Activated CD8-positive, alpha-beta memory T cell treated with anti-CD3 and anti-CD28 coated beads, Interleukin-2, amount 10 ng/mL, durations not matched to agents 7 days and 5 days (primary cell): ENCODE data around the gene PBX4. TPM values are rescaled to one million over a fixed set of nuclear protein-coding genes. Genes with fewer than 3 reads are reported as not detected.
A peak's percentile ranks its signal among the peaks of the same experiment; 100 is the strongest.

Experiments
- ATAC-seq: fragments of 150-1000 bp; cut with Tn5 transposase; one replicate; pipeline ENCODE4 v1.10.0; 2021; ENCODE audit warnings: moderate library complexity
- CTCF ChIA-PET: fragments of 350-600 bp; sonication (Branson Sonifier 250); formaldehyde crosslinking; loops from one replicate; lab custom pipeline; 2021; ENCODE audit warnings: antibody characterized with exemption; lab: Charles Lee
- DNase-seq: peaks from one replicate; pipeline ENCODE4 v3.0.0-alpha.2; 2020
- H3K27ac Mint-ChIP-seq: one replicate; pipeline ENCODE4 v1.8.0; 2021; ENCODE audit warnings: mild to moderate bottlenecking, mixed read lengths
- H3K27me3 Mint-ChIP-seq: one replicate; pipeline ENCODE4 v1.8.0; 2021; ENCODE audit warnings: mixed read lengths
- H3K36me3 Mint-ChIP-seq: one replicate; pipeline ENCODE4 v1.8.0; 2021; ENCODE audit warnings: mild to moderate bottlenecking, mixed read lengths
- H3K4me1 Mint-ChIP-seq: one replicate; pipeline ENCODE4 v1.8.0; 2021; ENCODE audit warnings: mixed read lengths
- H3K4me3 Mint-ChIP-seq: one replicate; pipeline ENCODE4 v1.8.0; 2021; ENCODE audit warnings: mild to moderate bottlenecking, moderate library complexity, mixed read lengths
- H3K9me3 Mint-ChIP-seq: one replicate; pipeline ENCODE4 v1.8.0; 2022; ENCODE audit warnings: low read depth, mixed read lengths
- total RNA-seq, 2 experiments: library from RNA; stranded (reverse); gene quantifications; one replicate each; pipeline ENCODE4 v1.2.3, GENCODE V29; 2021

PBX4 gene
- total RNA-seq, 2 experiments from 2014 or later: 39.9 to 62.3 TPM

DNA sequence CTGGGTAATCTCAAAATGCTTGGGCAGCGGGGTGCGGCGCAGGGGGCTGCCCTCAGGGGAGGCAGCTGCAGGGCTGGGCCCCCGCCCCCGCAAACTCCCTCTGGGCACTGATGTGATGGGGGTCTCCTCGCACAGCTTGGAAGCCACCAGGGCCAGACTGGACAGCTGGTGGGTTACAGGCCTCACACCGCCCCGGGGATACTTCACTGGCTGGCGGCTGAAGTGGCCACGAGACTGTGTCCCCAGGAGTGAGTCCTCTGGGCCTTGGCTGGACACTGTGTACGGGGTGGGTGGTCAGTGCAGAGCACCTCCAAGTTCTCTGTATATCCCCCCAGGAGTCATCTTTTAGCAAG, 11.6 kb upstream of the PBX4 start:
- H3K9me3 Mint-ChIP-seq: no peaks in the 10 kb centered on the region
- H3K36me3 Mint-ChIP-seq: peaks cover 39% of the 10 kb centered on the region
- H3K27me3 Mint-ChIP-seq: no peaks in the 10 kb centered on the region
- CTCF ChIA-PET: interaction anchor here (1.7 kb wide), 1 partner anchor 10 kb away, joined by 5 read pairs; no protein-coding TSS in a partner anchor
- DNase-seq (no peak), ATAC-seq (no peak)
- H3K27ac Mint-ChIP-seq: no peak overlapping the region
- H3K4me1 Mint-ChIP-seq: peaks cover 32% of the 10 kb centered on the region
- H3K4me3 Mint-ChIP-seq: no peak overlapping the region

GRCh38 chr19:19628501-19629134, 10.1 kb upstream of the PBX4 start:
- Mint-ChIP-seq H3K9me3 (no peaks in the 10 kb centered on the region), H3K36me3 (peaks cover 38% of the 10 kb centered on the region), H3K4me1 (peaks cover 35% of the 10 kb centered on the region), H3K4me3 (peak overlapping the region; percentile 94), H3K27me3 (no peaks in the 10 kb centered on the region), H3K27ac (peak overlapping the region; percentile 82)
- CTCF ChIA-PET: interaction anchor here (0.7 to 1.7 kb wide), 7 partner anchors 12 to 97 kb away, joined by 3 to 12 read pairs (median 4); no protein-coding TSS in a partner anchor
- DNase-seq (peak; percentile 62), ATAC-seq (peak; percentile 10)

DNA sequence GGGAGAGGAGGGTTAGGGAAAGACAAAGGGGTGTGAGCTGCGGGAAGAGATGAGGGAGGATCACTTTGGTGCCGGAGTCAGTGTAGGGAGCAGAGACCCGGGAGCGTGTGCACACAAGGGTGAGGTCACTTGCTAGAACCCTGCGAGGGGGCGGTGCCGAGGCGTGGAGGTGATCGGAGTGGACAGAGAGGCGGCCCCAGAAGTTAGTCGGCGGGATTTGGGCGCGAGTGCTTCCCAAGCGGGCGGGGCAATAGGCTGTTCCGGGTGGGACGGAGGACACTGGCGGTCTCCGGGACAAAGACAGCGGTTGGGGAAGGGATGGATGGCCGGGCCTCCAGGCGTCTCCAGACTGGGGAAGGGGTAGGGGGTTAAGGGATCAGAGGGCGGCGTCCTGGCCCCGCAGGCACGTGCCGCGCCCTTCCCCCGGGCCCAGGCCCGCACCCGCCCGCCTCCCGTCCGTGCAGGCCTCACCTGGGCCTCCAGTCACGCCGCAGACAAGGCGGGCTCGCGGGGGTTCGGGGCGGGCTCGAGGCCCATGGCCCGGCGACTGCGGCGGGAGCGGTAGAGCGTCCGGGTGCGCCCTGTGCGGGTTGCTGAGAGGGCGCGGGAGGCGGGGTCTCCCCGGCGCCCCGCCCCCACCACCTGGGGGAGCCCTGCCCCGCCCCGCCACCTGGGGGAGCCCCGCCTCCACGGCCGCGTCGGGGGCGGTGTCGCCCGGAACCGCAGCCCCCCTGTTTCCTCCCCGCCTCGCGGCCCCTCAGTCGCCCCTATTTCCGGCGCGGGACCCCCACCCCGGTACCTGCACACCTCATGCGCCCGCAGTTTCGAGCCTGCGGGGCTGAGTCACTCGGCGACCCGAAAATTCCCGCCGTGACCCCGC, 9.4 kb upstream of the PBX4 start, which contains the start of gene LPAR2:
TSS of gene LPAR2 (minus strand) at position 600 of the 880 bp plus-strand sequence. CDS start 945 bp downstream, outside the sequence.
- peak within 1 kb of the TSS; percentile 93 for H3K27ac Mint-ChIP-seq
- CTCF ChIA-PET: interaction anchor here (0.7 to 3.3 kb wide), 9 partner anchors 18 to 96 kb away, joined by 3 to 15 read pairs (median 4); no protein-coding TSS in a partner anchor
- peaks cover 37% of the 10 kb centered on the region for H3K4me1 Mint-ChIP-seq
- DNase-seq (peak; percentile 81), ATAC-seq (peak; percentile 82)
- no peaks in the 10 kb centered on the region for H3K27me3 Mint-ChIP-seq
- peak within 1 kb of the TSS; percentile 94 for H3K4me3 Mint-ChIP-seq
- H3K9me3 Mint-ChIP-seq: no peaks in the 10 kb centered on the region
- H3K36me3 Mint-ChIP-seq: peaks cover 35% of the 10 kb centered on the region

DNA sequence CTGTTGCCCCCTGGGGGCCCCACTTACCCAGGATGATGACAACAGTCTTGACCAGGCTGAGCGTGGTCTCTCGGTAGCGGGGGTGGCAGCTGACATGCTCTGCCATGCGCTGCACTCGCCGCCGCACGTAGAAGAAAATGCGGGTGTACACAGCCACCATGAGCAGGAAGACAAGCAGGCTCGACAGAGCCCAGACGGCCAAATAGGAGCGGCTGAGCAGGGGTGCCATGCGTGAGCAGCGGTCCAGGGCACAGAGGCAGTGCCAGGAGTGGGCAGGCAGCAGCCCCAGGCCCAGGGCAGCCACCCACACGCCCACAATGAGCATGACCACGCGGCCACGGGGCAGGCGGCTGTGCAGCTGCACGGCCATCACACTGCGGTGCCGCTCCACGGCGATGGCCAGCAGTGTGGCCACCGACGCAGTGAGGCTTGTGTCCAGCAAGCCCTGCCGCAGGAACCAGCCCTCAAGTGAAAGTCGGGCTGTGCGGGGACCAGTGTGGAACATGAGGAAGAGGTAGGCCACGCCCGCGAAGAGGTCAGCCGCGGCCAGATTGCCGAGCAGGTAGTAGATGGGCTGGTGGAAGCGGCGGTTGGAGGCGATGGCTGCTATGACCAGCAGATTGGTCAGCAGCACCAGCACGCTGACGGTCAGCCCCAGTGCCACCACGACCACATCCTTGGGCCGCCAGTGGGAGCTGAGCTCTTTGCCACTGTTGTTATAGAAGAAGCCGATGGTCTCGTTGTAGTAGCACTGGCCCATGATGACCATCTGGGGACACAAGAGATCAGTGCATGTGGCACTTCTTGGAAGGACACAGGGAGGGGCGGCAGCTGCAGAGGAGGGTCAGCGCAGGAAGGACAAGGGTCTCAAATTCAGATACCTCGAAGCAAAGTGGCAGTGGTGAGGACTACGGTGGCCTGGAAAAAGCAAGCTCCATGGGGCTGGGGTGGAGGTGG, 8.3 kb upstream of the PBX4 start:
- ATAC-seq (no peak), DNase-seq (no peak)
- Mint-ChIP-seq H3K4me3 (peak overlapping the region; percentile 94), H3K27ac (peak overlapping the region; percentile 93), H3K36me3 (peaks cover 28% of the 10 kb centered on the region), H3K27me3 (no peaks in the 10 kb centered on the region), H3K4me1 (peaks cover 37% of the 10 kb centered on the region), H3K9me3 (no peaks in the 10 kb centered on the region)
- CTCF ChIA-PET: interaction anchor here (1.2 to 3.3 kb wide), 3 partner anchors 17 to 94 kb away, joined by 3 to 15 read pairs (median 4); no protein-coding TSS in a partner anchor

DNA sequence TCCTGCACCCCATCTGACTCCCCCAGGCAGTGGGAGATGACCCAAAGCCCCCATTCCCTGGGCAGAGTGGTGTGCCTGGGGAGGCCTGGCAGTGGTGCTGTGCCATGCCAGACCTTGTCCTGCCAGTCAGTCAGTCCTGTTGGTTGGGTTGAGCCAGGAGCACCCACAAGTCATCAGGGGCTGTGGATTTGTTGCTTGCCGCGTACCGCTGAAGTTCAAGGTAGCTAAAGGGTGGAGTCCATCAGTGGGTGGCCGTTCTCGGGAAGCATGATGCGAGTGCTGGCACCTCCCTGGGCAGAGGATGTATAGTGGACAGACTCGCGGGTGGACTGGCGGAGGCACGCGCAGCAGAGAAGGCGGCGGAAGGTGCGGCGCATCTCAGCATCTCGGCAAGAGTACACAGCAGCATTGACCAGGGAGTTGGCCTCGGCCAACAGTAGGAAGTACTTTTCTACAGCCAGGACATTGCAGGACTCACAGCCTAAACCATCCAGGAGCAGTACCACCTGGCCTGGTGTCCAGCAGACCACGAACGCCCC, 5.6 kb upstream of the PBX4 start:
- Mint-ChIP-seq H3K36me3 (peaks cover 23% of the 10 kb centered on the region), H3K27ac (no peak overlapping the region), H3K27me3 (no peaks in the 10 kb centered on the region), H3K4me3 (no peak overlapping the region), H3K4me1 (peaks cover 40% of the 10 kb centered on the region), H3K9me3 (no peaks in the 10 kb centered on the region)
- CTCF ChIA-PET: interaction anchor here (1.4 to 1.8 kb wide), 2 partner anchors 9 to 70 kb away, joined by 6 to 7 read pairs; no protein-coding TSS in a partner anchor
- ATAC-seq: no peak
- DNase-seq: no peak

GRCh38 chr19:19623383-19623782, 4.9 kb upstream of the PBX4 start:
- ATAC-seq: no peak
- H3K27ac Mint-ChIP-seq: no peak overlapping the region
- H3K9me3 Mint-ChIP-seq: no peaks in the 10 kb centered on the region
- peaks cover 41% of the 10 kb centered on the region for H3K4me1 Mint-ChIP-seq
- peaks cover 21% of the 10 kb centered on the region for H3K36me3 Mint-ChIP-seq
- no peaks in the 10 kb centered on the region for H3K27me3 Mint-ChIP-seq
- CTCF ChIA-PET: interaction anchor here (0.8 to 1.8 kb wide), 3 partner anchors 8 to 69 kb away, joined by 3 to 6 read pairs (median 3); no protein-coding TSS in a partner anchor
- no peak for DNase-seq
- H3K4me3 Mint-ChIP-seq: no peak overlapping the region

DNA sequence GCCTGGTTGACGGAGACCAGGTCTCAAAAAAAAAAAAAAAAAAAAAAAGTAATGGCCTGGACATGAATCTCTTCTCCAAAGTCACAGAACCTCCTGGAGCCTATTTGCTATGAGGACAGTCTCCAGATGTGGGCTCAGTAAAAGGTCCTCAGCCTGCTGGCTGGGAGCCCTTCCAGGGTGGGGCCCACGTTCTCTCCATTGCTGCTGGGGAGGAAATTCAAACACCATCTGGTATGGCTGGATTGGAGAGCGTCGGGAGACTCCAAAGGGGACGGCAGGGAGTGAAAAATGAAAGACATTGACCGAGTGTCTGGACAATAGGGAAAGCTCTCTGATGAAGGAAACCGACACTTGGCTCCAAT, 1.3 kb upstream of the PBX4 start:
- peaks cover 46% of the 10 kb centered on the region for H3K4me1 Mint-ChIP-seq
- no peak for ATAC-seq
- H3K4me3 Mint-ChIP-seq: no peak overlapping the region
- H3K9me3 Mint-ChIP-seq: no peaks in the 10 kb centered on the region
- H3K27ac Mint-ChIP-seq: no peak overlapping the region
- peaks cover 21% of the 10 kb centered on the region for H3K36me3 Mint-ChIP-seq
- H3K27me3 Mint-ChIP-seq: no peaks in the 10 kb centered on the region
- CTCF ChIA-PET: interaction anchor here (0.5 to 1.9 kb wide), 4 partner anchors 15 to 88 kb away, joined by 3 to 7 read pairs (median 4); no protein-coding TSS in a partner anchor
- DNase-seq: no peak

DNA sequence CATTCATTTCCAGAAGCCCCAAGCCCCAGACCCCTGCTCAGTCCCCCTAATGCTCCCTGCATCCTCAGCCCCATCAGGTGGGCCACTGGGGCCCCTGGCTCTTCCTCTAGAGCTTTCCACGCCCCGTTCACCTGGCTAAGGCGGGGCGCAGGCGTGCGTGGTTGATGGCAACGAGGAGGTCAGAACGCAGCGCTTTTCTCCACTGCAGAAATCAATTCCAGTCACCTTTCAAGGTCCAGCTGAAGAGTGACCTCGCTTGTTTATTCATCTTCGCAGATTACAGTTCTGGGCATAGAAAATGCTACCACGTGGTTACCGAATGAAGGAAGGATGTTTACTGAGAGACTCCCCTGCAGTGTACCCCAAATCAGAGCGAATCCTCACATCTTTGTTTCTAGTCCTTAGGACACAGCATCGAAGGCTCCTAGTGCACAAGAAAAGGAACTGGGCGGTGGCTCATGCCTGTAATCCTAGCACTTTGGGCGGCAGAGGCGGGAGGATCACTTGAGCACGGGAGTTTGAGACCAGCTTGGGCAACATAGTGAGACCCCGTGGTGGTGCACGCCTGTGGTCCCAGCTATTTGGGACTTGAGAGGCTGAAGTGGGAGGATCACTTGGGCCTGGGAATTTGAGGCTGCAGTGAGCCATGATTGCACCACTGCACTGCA, 828 bp upstream of the PBX4 start:
- H3K27ac Mint-ChIP-seq: peak overlapping the region; percentile 81
- H3K4me3 Mint-ChIP-seq: peak overlapping the region; percentile 85
- H3K9me3 Mint-ChIP-seq: no peaks in the 10 kb centered on the region
- peaks cover 19% of the 10 kb centered on the region for H3K36me3 Mint-ChIP-seq
- no peak for ATAC-seq
- H3K27me3 Mint-ChIP-seq: no peaks in the 10 kb centered on the region
- DNase-seq: no peak
- CTCF ChIA-PET: interaction anchor here (0.7 to 1.9 kb wide), 4 partner anchors 15 to 87 kb away, joined by 3 to 9 read pairs (median 6); no protein-coding TSS in a partner anchor
- peaks cover 47% of the 10 kb centered on the region for H3K4me1 Mint-ChIP-seq

- Mint-ChIP-seq H3K9me3 (no peaks in the 10 kb centered on the region), H3K4me1 (peaks cover 56% of the 10 kb centered on the region), H3K27ac (peak overlapping the region; percentile 95), H3K27me3 (no peaks in the 10 kb centered on the region), H3K36me3 (peaks cover 26% of the 10 kb centered on the region), H3K4me3 (peak overlapping the region; percentile 56)
- CTCF ChIA-PET: interaction anchor here (0.9 to 2.6 kb wide), 4 partner anchors 9 to 83 kb away, joined by 3 to 6 read pairs (median 4); no protein-coding TSS in a partner anchor
- ATAC-seq (peak; percentile 28), DNase-seq (peak; percentile 76)
These were observed 3.4 kb downstream of the PBX4 start for GRCh38 chr19:19615086-19615485.

DNA sequence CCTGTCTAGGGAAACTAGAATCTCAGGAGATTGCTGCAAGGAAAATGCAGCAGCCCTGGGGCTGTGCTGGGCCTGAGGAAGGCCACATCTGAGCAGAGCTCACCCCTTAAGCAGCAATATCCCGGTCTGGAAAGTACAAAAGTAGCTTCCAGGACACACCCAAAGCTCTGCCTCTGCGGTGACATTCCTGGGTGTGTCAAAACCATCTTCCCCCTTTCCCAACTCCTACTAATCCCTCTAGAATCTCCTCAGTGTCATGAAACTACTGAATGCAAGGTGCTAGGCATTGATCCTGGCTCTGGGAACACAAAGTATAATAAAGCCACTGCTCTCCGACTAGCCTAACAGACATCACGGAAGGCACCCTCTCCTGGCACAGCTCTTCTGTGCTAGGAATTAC, 5.0 kb downstream of the PBX4 start:
- Mint-ChIP-seq H3K27me3 (no peaks in the 10 kb centered on the region), H3K4me1 (peaks cover 57% of the 10 kb centered on the region), H3K27ac (no peak overlapping the region), H3K4me3 (no peak overlapping the region), H3K36me3 (peaks cover 36% of the 10 kb centered on the region), H3K9me3 (no peaks in the 10 kb centered on the region)
- no peak for DNase-seq
- no peak for ATAC-seq
- CTCF ChIA-PET: interaction anchor here (0.8 to 1.6 kb wide), 4 partner anchors 23 to 252 kb away, joined by 3 to 4 read pairs (median 3); no protein-coding TSS in a partner anchor

- H3K27me3 Mint-ChIP-seq: no peaks in the 10 kb centered on the region
- ATAC-seq (no peak), DNase-seq (no peak)
- no peak overlapping the region for H3K4me3 Mint-ChIP-seq
- H3K4me1 Mint-ChIP-seq: peaks cover 61% of the 10 kb centered on the region
- peaks cover 45% of the 10 kb centered on the region for H3K36me3 Mint-ChIP-seq
- CTCF ChIA-PET: interaction anchor here (1.1 to 1.7 kb wide), 3 partner anchors 17 to 78 kb away, joined by 3 to 5 read pairs (median 4); no protein-coding TSS in a partner anchor
- no peaks in the 10 kb centered on the region for H3K9me3 Mint-ChIP-seq
- H3K27ac Mint-ChIP-seq: peak overlapping the region; percentile 12
These were observed 7.9 kb downstream of the PBX4 start for GRCh38 chr19:19610376-19611202.
